Mononuclear cell (primary cell): ENCODE data around the gene PHKB. TPM values are rescaled to one million over a fixed set of nuclear protein-coding genes. Genes with fewer than 3 reads are reported as not detected.

ENCODE experiments used
- H3K27me3 ChIP-seq: 2 replicates; pipeline ENCODE4 v1.6.0; 2011; ENCODE audit warnings: low read length, control low read depth; ENCODE audit not compliant: insufficient read depth
- H3K4me1 ChIP-seq: 2 replicates; pipeline ENCODE4 v1.5.1; 2011; ENCODE audit warnings: mild to moderate bottlenecking, low read length, control low read depth; ENCODE audit not compliant: insufficient read depth
- H3K4me3 ChIP-seq: 2 replicates; pipeline ENCODE4 v1.5.1; 2011; ENCODE audit warnings: mild to moderate bottlenecking, low read length, moderate library complexity
- H3K9me3 ChIP-seq: 2 replicates; pipeline ENCODE4 v1.5.1; 2011; ENCODE audit warnings: low read depth, mild to moderate bottlenecking, control low read depth, low read length
- total RNA-seq: library from RNA; depleted of rRNA; stranded (reverse); fragments of >200 nt; gene quantifications from one replicate; pipeline ENCODE4 v1.2.3, GENCODE V29; 2012

PHKB gene
- total RNA-seq, 1 donor = 52.1 TPM

DNA sequence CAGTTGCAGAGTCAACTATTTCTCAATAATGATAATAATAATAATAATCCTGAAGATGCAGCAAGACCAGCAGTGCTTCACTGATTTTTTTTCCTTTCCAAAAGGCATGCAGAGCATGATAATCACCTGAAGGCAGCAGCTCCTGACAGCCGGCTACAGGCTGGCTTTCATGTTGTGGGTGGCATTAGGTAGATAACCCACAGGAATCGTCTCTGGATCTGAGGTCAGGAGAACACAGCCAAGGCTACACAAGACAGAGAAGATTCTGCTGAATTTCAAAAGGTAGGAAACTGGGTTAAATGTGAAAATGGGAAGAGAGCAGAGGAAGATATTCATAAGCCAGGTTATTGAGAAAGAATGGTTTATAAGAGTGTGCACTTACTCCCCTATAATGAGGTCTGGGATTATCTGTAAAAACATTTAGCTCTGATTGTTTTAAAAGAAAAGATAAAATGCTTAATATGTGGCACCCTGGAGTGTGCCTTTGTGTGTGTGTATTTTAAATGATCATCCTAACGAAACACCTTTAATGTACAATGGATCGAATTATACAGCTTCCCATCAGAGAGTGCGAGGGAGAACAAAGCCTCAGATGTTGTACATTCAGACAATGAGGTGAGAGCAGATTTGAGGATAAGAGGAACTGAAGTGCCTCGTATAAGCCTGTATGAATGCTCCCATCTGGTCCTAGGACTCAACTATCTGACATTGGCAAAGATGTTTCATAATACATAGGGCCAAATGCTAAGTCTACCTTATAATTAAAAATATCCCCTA, 273.1 kb downstream of the PHKB start:
- Histone ChIP-seq H3K9me3 (no peaks in the 10 kb centered on the region), H3K27me3 (no peaks in the 10 kb centered on the region), H3K4me1 (no peaks in the 10 kb centered on the region), H3K4me3 (no peak overlapping the region)

DNA sequence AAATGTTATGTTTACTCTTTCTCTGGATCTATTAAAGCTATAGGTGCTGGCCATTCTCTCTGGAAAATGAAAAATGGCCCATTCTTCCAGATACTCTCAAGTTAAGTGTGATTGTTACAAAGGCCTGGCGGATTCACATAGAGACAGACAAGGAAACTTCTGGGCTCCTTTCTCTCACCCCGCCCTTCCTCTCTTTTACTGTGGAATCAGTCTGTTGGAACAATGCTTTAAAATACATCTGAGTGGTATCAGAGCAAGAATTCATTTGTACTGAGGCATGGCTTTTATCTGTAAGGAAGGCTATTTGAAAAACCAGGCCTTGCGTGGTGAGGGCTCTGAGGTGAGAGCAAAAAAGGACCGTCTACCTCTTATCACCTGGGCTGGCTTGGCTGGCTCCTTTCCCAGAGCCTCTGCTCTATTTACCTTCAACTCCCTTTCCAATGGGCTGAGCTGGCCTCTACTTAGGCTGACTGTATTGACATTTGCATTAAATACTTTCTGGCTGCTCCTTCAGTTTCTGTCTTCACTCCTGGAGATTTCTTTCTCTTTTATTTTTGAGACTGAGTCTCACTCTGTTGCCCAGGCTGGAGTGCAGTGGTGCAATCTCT, 274.0 kb downstream of the PHKB start:
- H3K27me3 ChIP-seq = no peaks in the 10 kb centered on the region
- no peaks in the 10 kb centered on the region for H3K4me1 ChIP-seq
- H3K9me3 ChIP-seq = no peaks in the 10 kb centered on the region
- H3K4me3 ChIP-seq = no peak overlapping the region

DNA sequence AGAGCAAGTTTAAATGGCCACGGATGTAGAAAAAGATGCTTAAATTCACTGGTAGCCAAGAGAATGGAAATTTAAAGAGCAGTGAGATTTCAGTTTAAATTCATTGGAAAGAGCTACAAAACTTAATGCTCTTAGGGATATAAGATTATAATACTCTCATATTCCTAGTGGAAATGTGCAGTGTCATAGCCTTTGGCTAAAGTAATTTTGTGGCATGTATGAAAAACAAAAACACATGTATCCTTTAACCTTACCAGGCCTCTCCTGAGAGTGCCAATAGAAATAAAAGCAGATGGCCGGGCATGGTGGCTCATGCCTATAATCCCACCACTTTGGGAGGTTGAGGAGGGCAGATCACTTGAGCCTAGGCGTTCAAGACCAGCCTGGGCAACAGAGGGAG, 289.2 kb downstream of the PHKB start:
- no peak overlapping the region for H3K4me3 ChIP-seq

More for the DNA sequence above, 289.2 kb downstream of the PHKB start:
- H3K4me1 ChIP-seq = no peaks in the 10 kb centered on the region
- H3K27me3 ChIP-seq = no peaks in the 10 kb centered on the region
- no peaks in the 10 kb centered on the region for H3K9me3 ChIP-seq

Other genes starting within 250 kb of the PHKB start
- 32.5 TPM for gene ITFG1, start 268 bp upstream of the PHKB start, total RNA-seq